Prostate gland (tissue), 2 donors: ENCODE measurements around the gene GAD1.
A peak's percentile ranks its signal among the peaks of the same experiment; 100 is the strongest.

Experiments used
- POLR2A ChIP-seq: fragments of 450-650 bp; IDR thresholded peaks from one replicate; pipeline ENCODE4 v1.6.1; 2016; ENCODE audit warnings: antibody characterized with exemption, mild to moderate bottlenecking
- POLR2AphosphoS5 ChIP-seq: sonication (generic); formaldehyde crosslinking; IDR thresholded peaks from one replicate; pipeline ENCODE4 v1.6.1; 2017; ENCODE audit warnings: antibody characterized with exemption
- TF ChIP-seq, protein P1 (sequence below), 4 experiments: fragments of 200-600 bp in 2 of 4; fragments of 450-650 bp in 2 of 4; sonication (generic) in 2 of 4; IDR thresholded peaks; 1 replicate in 3 of 4; 2 replicates in 1 of 4; pipeline ENCODE4 v1.5.1; 2016 to 2019; ENCODE audit warnings: antibody characterized with exemption in 4 of 4, mild to moderate bottlenecking in 2 of 4, moderate library complexity in 2 of 4

DNA sequence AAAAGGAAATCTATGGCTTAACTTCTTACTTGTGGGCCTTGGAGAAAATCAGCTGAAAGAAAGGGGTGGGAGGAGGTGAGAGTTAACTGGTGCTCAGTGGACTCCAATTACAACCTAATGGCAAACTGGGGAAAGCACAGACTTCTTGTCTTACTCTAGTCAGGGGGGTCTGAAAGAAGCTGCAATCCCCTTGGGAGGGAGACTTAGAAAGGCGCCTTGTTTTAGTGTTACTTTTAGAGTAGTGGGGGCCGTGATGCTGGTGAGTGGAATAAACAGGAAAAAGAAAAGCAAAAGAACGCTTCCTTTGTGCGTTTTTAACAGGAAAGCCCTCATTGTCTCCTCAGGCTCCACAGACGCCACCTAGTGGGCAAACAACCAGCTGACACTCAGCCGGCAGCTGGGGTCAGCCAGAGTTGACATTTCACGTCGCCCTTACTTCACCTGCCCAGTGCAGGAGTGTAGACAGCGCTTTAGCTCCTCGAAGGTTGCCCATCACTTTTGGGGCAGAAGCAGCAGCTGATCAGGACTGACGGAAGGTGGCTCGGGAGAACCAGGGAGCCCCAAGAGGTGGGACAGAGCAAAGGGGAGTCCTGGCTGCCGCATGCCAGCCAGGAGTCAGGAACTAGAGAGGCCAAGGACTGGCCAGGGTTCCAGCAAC, 56.5 kb downstream of the GAD1 start:
- TF ChIP-seq POLR2A (no peak), POLR2AphosphoS5 (no peak)
- TF ChIP-seq, protein P1, sequence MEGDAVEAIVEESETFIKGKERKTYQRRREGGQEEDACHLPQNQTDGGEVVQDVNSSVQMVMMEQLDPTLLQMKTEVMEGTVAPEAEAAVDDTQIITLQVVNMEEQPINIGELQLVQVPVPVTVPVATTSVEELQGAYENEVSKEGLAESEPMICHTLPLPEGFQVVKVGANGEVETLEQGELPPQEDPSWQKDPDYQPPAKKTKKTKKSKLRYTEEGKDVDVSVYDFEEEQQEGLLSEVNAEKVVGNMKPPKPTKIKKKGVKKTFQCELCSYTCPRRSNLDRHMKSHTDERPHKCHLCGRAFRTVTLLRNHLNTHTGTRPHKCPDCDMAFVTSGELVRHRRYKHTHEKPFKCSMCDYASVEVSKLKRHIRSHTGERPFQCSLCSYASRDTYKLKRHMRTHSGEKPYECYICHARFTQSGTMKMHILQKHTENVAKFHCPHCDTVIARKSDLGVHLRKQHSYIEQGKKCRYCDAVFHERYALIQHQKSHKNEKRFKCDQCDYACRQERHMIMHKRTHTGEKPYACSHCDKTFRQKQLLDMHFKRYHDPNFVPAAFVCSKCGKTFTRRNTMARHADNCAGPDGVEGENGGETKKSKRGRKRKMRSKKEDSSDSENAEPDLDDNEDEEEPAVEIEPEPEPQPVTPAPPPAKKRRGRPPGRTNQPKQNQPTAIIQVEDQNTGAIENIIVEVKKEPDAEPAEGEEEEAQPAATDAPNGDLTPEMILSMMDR (IDR thresholded peaks at IDR 0.05), result peak in 3 of 4 experiments; percentile 60 to 75 (median 73)
